DOHH2 (cell line): ENCODE measurements around the gene TNPO3.

Experiments
- EZH2phosphoT487 ChIP-seq: fragments of 200-600 bp; sonication (generic); IDR thresholded peaks from 2 replicates; pipeline ENCODE4 v1.6.1; 2017; ENCODE audit warnings: borderline replicate concordance, mild to moderate bottlenecking, antibody characterized with exemption, low read length, moderate library complexity, mixed read lengths
- TF ChIP-seq, protein P1 (sequence below): fragments of 200-600 bp; sonication (generic); IDR thresholded peaks from one replicate; pipeline ENCODE4 v1.5.1; 2014; ENCODE audit warnings: antibody characterized with exemption, mild to moderate bottlenecking, low read depth, low read length; ENCODE audit not compliant: poor library complexity, severe bottlenecking

DNA sequence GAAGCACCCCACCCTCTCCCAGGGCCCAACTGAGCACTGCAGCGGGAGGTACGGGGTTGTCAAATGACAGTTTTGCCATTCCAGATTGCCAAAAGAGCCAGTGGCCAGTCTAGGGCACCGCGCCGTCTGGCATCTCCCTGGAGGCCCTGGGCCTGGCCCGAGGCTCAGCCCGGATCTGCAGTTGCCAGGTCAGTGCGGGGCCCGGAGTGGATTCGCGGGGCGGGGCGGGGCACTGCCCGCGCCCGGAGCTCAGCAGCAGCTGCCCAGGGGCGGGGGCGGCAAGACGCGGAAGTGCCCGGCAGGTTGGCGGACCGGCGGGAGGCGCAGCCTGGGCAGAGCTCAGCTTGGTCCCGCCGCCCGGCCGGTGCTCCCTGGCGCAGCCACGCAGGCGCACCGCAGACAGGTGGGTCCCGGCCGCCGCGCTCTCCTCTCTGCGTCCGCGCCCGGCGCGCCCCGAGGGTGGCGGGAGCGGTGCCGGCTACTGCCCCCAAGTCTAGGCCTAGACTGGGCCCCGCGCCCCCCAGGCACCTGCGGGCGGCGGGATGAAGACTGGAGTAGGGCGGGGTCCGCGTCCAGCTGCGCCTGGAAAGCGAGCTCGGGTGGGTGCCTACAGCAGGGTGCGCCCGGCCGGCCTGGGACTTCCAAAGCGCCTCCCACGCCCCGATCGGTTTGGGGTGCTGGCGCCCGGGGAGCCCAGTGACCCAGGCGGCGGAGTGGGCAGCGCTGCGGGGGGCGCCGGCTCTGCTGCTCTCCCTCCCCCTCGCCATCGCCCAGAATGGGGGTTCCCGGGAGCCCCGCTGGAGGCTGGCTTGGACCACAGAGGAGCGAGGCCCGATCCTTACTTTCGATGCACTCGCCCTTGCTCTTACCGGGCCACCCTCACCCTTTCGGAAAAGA lies 117.0 kb downstream of the TNPO3 start, which contains the start of gene IRF5:
- TF ChIP-seq, protein P1, sequence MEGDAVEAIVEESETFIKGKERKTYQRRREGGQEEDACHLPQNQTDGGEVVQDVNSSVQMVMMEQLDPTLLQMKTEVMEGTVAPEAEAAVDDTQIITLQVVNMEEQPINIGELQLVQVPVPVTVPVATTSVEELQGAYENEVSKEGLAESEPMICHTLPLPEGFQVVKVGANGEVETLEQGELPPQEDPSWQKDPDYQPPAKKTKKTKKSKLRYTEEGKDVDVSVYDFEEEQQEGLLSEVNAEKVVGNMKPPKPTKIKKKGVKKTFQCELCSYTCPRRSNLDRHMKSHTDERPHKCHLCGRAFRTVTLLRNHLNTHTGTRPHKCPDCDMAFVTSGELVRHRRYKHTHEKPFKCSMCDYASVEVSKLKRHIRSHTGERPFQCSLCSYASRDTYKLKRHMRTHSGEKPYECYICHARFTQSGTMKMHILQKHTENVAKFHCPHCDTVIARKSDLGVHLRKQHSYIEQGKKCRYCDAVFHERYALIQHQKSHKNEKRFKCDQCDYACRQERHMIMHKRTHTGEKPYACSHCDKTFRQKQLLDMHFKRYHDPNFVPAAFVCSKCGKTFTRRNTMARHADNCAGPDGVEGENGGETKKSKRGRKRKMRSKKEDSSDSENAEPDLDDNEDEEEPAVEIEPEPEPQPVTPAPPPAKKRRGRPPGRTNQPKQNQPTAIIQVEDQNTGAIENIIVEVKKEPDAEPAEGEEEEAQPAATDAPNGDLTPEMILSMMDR = no peak
- peak; percentile 44; the same call in 1 of the 2 replicates for TF ChIP-seq EZH2phosphoT487
